BJ (cell line): ENCODE measurements around the gene DPP9. TPM values are rescaled to one million over a fixed set of nuclear protein-coding genes. Genes with fewer than 3 reads are reported as not detected.

Experiments used
- CTCF ChIA-PET: fragments of 350-600 bp; formaldehyde crosslinking; extraction: SDS; loops from one replicate; lab custom pipeline; 2021; ENCODE audit warnings: antibody characterized with exemption, inconsistent platforms; lab: Yijun Ruan, JAX
- POLR2A ChIA-PET: fragments of 300-600 bp; sonication (Branson Sonifier 250); formaldehyde crosslinking; extraction: SDS; loops from one replicate; lab custom pipeline; 2021; ENCODE audit warnings: antibody characterized with exemption; lab: Charles Lee
- DNase-seq: peaks from one replicate; pipeline ENCODE4 v3.0.0-alpha.2; 2011; ENCODE audit warnings: low read depth
- H3K27me3 ChIP-seq: 2 replicates; pipeline ENCODE4 v1.6.0; 2011; ENCODE audit warnings: low read length; ENCODE audit not compliant: control insufficient read depth, insufficient read depth
- H3K36me3 ChIP-seq: 2 replicates; pipeline ENCODE4 v1.5.1; 2011; ENCODE audit warnings: low read length; ENCODE audit not compliant: control insufficient read depth, insufficient read depth
- H3K4me3 ChIP-seq: 2 replicates; pipeline ENCODE4 v1.5.1; 2011; ENCODE audit warnings: low read depth, mild to moderate bottlenecking, control low read depth, low read length
- CTCF ChIP-seq: IDR thresholded peaks from 2 replicates; pipeline ENCODE4 v1.5.1; 2011; ENCODE audit warnings: low read depth, mild to moderate bottlenecking, control low read depth, inconsistent platforms, low read length, moderate library complexity; ENCODE audit not compliant: insufficient read depth
- polyA plus RNA-seq: library from polyadenylated mRNA; depleted of rRNA; stranded (reverse); fragments of >200 nt; gene quantifications from 2 replicates; pipeline ENCODE4 v1.2.3, GENCODE V29; 2011

DPP9 gene
- polyA plus RNA-seq, 1 experiment: 12.3 TPM

GRCh38 chr19:4709440-4710280 lies 14.0 kb downstream of the DPP9 start:
- Histone ChIP-seq H3K27me3 (no peaks in the 10 kb centered on the region), H3K36me3 (peaks cover 26% of the 10 kb centered on the region), H3K4me3 (no peak overlapping the region)
- POLR2A ChIA-PET: no interaction called here
- CTCF ChIA-PET: no interaction called here
- TF ChIP-seq CTCF: no peak
- DNase-seq: no peak

DNA sequence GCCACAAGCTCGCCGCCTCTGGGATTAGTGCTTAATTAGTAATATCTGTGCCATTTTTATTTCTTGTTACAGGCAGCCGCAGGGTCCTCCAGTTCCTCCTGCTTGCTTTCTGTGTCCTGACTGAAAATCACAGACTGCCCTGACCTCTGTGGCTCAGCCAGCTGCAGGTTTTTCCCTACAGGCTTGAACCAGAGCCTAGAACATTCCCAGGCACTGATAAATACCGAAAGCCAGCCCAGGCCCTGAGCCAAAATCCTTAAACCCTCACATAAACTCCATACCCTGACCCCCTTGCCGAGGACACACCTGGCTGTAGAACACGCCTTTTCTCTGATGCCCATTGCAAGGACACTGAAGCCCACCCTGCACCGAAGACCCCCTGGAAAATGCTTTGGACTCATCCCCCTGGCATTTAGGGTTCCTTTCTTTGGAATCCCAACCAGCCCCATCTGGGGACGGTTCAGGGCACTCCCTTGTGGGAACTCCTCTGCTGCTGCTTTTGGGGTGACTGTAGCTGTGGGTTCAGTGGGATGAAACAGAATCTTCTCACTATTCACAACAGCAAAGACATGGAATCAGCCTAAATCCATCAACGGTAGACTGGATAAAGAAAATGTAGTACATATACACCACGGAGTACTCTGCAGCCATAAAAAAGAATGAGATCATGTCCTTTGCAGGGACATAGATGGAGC lies 15.5 kb downstream of the DPP9 start:
- H3K36me3 ChIP-seq: peaks cover 28% of the 10 kb centered on the region
- CTCF ChIA-PET: interaction anchor here (1.2 kb wide), 1 partner anchor 83 kb away, joined by 3 read pairs; no protein-coding TSS in a partner anchor
- TF ChIP-seq CTCF: no peak
- H3K4me3 ChIP-seq: no peak overlapping the region
- POLR2A ChIA-PET: no interaction called here
- no peak for DNase-seq
- no peaks in the 10 kb centered on the region for H3K27me3 ChIP-seq

GRCh38 chr19:4707322-4707721 lies 16.3 kb downstream of the DPP9 start:
- ChIA-PET CTCF (interaction anchor here (1.2 kb wide), 1 partner anchor 84 kb away, joined by 3 read pairs; no protein-coding TSS in a partner anchor), POLR2A (no interaction called here)
- peaks cover 27% of the 10 kb centered on the region for H3K36me3 ChIP-seq
- DNase-seq: no peak
- H3K4me3 ChIP-seq: no peak overlapping the region
- TF ChIP-seq CTCF: no peak
- no peaks in the 10 kb centered on the region for H3K27me3 ChIP-seq

GRCh38 chr19:4705413-4706131 lies 18.1 kb downstream of the DPP9 start:
- ChIA-PET CTCF (interaction anchor here (0.6 kb wide), 1 partner anchor 16 kb away, joined by 4 read pairs; no protein-coding TSS in a partner anchor), POLR2A (no interaction called here)
- no peak for DNase-seq

More at GRCh38 chr19:4705413-4706131, 18.1 kb downstream of the DPP9 start:
- Histone ChIP-seq H3K4me3 (no peak overlapping the region), H3K27me3 (no peaks in the 10 kb centered on the region), H3K36me3 (peaks cover 35% of the 10 kb centered on the region)
- no peak for TF ChIP-seq CTCF
